Activated naive CD4-positive, alpha-beta T cell treated with anti-CD3 and anti-CD28 coated beads, Interleukin-2, amount 50 U/mL, for 24 hours (primary cell): ENCODE data around the gene PPP2R5C.

ENCODE experiments used
- H3K27ac Mint-ChIP-seq: one replicate; pipeline ENCODE4 v1.8.0; 2021; ENCODE audit warnings: mild to moderate bottlenecking, mixed read lengths
- H3K27me3 Mint-ChIP-seq: one replicate; pipeline ENCODE4 v1.8.0; 2021; ENCODE audit warnings: mixed read lengths
- H3K36me3 Mint-ChIP-seq: one replicate; pipeline ENCODE4 v1.8.0; 2021; ENCODE audit warnings: mixed read lengths
- H3K4me1 Mint-ChIP-seq: one replicate; pipeline ENCODE4 v1.8.0; 2021; ENCODE audit warnings: mixed read lengths
- H3K4me3 Mint-ChIP-seq: one replicate; pipeline ENCODE4 v1.8.0; 2021; ENCODE audit warnings: mild to moderate bottlenecking, mixed read lengths
- H3K9me3 Mint-ChIP-seq: one replicate; pipeline ENCODE4 v1.8.0; 2021; ENCODE audit warnings: mixed read lengths

The PPP2R5C gene

GRCh38 chr14:101894365-101895081 is 133.0 kb downstream of the PPP2R5C start:
- H3K4me1 Mint-ChIP-seq: no peaks in the 10 kb centered on the region
- H3K4me3 Mint-ChIP-seq: no peak overlapping the region
- peaks cover 11% of the 10 kb centered on the region for H3K36me3 Mint-ChIP-seq
- no peak overlapping the region for H3K27ac Mint-ChIP-seq
- H3K9me3 Mint-ChIP-seq: no peaks in the 10 kb centered on the region
- no peaks in the 10 kb centered on the region for H3K27me3 Mint-ChIP-seq

GRCh38 chr14:101895256-101895655 is 133.7 kb downstream of the PPP2R5C start:
- H3K36me3 Mint-ChIP-seq: peaks cover 10% of the 10 kb centered on the region
- H3K9me3 Mint-ChIP-seq: no peaks in the 10 kb centered on the region
- H3K4me1 Mint-ChIP-seq: no peaks in the 10 kb centered on the region
- no peak overlapping the region for H3K4me3 Mint-ChIP-seq
- no peaks in the 10 kb centered on the region for H3K27me3 Mint-ChIP-seq
- no peak overlapping the region for H3K27ac Mint-ChIP-seq

- Mint-ChIP-seq H3K27me3 (no peaks in the 10 kb centered on the region), H3K9me3 (no peaks in the 10 kb centered on the region), H3K27ac (peak overlapping the region; percentile 77), H3K36me3 (peaks cover 15% of the 10 kb centered on the region), H3K4me1 (no peaks in the 10 kb centered on the region), H3K4me3 (no peak overlapping the region)
Measured at GRCh38 chr14:101897326-101897725, 135.8 kb downstream of the PPP2R5C start.

- Mint-ChIP-seq H3K36me3 (peaks cover 15% of the 10 kb centered on the region), H3K4me3 (no peak overlapping the region), H3K27me3 (no peaks in the 10 kb centered on the region), H3K27ac (no peak overlapping the region), H3K9me3 (no peaks in the 10 kb centered on the region), H3K4me1 (no peaks in the 10 kb centered on the region)
Measured at GRCh38 chr14:101898416-101898815, 136.9 kb downstream of the PPP2R5C start.

GRCh38 chr14:101899263-101899662 is 137.8 kb downstream of the PPP2R5C start:
- Mint-ChIP-seq H3K4me3 (no peak overlapping the region), H3K4me1 (no peaks in the 10 kb centered on the region), H3K9me3 (no peaks in the 10 kb centered on the region), H3K27me3 (no peaks in the 10 kb centered on the region), H3K27ac (peak overlapping the region; percentile 36), H3K36me3 (peaks cover 15% of the 10 kb centered on the region)

GRCh38 chr14:101900253-101900652 is 138.7 kb downstream of the PPP2R5C start:
- H3K4me3 Mint-ChIP-seq: no peak overlapping the region

GRCh38 chr14:101903111-101903561 is 141.6 kb downstream of the PPP2R5C start:
- no peak overlapping the region for H3K27ac Mint-ChIP-seq
- H3K9me3 Mint-ChIP-seq: no peaks in the 10 kb centered on the region
- H3K4me3 Mint-ChIP-seq: no peak overlapping the region
- peaks cover 12% of the 10 kb centered on the region for H3K36me3 Mint-ChIP-seq
- no peaks in the 10 kb centered on the region for H3K4me1 Mint-ChIP-seq
- H3K27me3 Mint-ChIP-seq: no peaks in the 10 kb centered on the region

More at GRCh38 chr14:101900253-101900652, 138.7 kb downstream of the PPP2R5C start:
- Mint-ChIP-seq H3K4me1 (no peaks in the 10 kb centered on the region), H3K36me3 (peaks cover 15% of the 10 kb centered on the region), H3K9me3 (no peaks in the 10 kb centered on the region), H3K27ac (peak overlapping the region; percentile 17), H3K27me3 (no peaks in the 10 kb centered on the region)

- Mint-ChIP-seq H3K27me3 (no peaks in the 10 kb centered on the region), H3K36me3 (peaks cover 14% of the 10 kb centered on the region), H3K4me3 (no peak overlapping the region), H3K4me1 (no peaks in the 10 kb centered on the region), H3K9me3 (no peaks in the 10 kb centered on the region), H3K27ac (peak overlapping the region; percentile 62)
Measured at GRCh38 chr14:101905614-101906013, 144.1 kb downstream of the PPP2R5C start.

GRCh38 chr14:101906645-101907044 is 145.1 kb downstream of the PPP2R5C start:
- Mint-ChIP-seq H3K4me1 (no peaks in the 10 kb centered on the region), H3K9me3 (no peaks in the 10 kb centered on the region), H3K27ac (no peak overlapping the region), H3K27me3 (no peaks in the 10 kb centered on the region), H3K36me3 (peaks cover 13% of the 10 kb centered on the region), H3K4me3 (no peak overlapping the region)

- Mint-ChIP-seq H3K4me1 (no peaks in the 10 kb centered on the region), H3K4me3 (no peak overlapping the region), H3K27ac (no peak overlapping the region), H3K9me3 (no peaks in the 10 kb centered on the region), H3K27me3 (no peaks in the 10 kb centered on the region), H3K36me3 (peaks cover 13% of the 10 kb centered on the region)
Measured at GRCh38 chr14:101907619-101908018, 146.1 kb downstream of the PPP2R5C start.

- Mint-ChIP-seq H3K9me3 (no peaks in the 10 kb centered on the region), H3K4me3 (no peak overlapping the region), H3K4me1 (no peaks in the 10 kb centered on the region), H3K27me3 (no peaks in the 10 kb centered on the region), H3K36me3 (peaks cover 13% of the 10 kb centered on the region), H3K27ac (no peak overlapping the region)
Measured at GRCh38 chr14:101908795-101909194, 147.3 kb downstream of the PPP2R5C start.

GRCh38 chr14:101909371-101910096 is 148.0 kb downstream of the PPP2R5C start:
- H3K27ac Mint-ChIP-seq: no peak overlapping the region

GRCh38 chr14:101912841-101913240 is 151.3 kb downstream of the PPP2R5C start:
- Mint-ChIP-seq H3K4me1 (no peaks in the 10 kb centered on the region), H3K27me3 (no peaks in the 10 kb centered on the region), H3K9me3 (no peaks in the 10 kb centered on the region), H3K27ac (no peak overlapping the region), H3K4me3 (no peak overlapping the region), H3K36me3 (peaks cover 10% of the 10 kb centered on the region)

More at GRCh38 chr14:101909371-101910096, 148.0 kb downstream of the PPP2R5C start:
- Mint-ChIP-seq H3K36me3 (peaks cover 16% of the 10 kb centered on the region), H3K4me3 (no peak overlapping the region), H3K9me3 (no peaks in the 10 kb centered on the region), H3K4me1 (no peaks in the 10 kb centered on the region), H3K27me3 (no peaks in the 10 kb centered on the region)

- no peaks in the 10 kb centered on the region for H3K27me3 Mint-ChIP-seq
- H3K4me1 Mint-ChIP-seq: no peaks in the 10 kb centered on the region
- no peak overlapping the region for H3K4me3 Mint-ChIP-seq
- peak overlapping the region; percentile 19 for H3K27ac Mint-ChIP-seq
- peaks cover 12% of the 10 kb centered on the region for H3K36me3 Mint-ChIP-seq
- no peaks in the 10 kb centered on the region for H3K9me3 Mint-ChIP-seq
Measured at GRCh38 chr14:101914083-101914482, 152.6 kb downstream of the PPP2R5C start.

- Mint-ChIP-seq H3K27ac (peak overlapping the region; percentile 65), H3K36me3 (peaks cover 7% of the 10 kb centered on the region), H3K4me1 (no peaks in the 10 kb centered on the region), H3K27me3 (no peaks in the 10 kb centered on the region), H3K9me3 (no peaks in the 10 kb centered on the region), H3K4me3 (no peak overlapping the region)
Measured at GRCh38 chr14:101915871-101916815, 154.6 kb downstream of the PPP2R5C start.
